ENCODE measurements around the gene PPP2R1B.

GRCh38 chr11:111785886-111786412, 19.8 kb upstream of the PPP2R1B start:
- no peak for TF ChIP-seq CTCF (IDR thresholded peaks at IDR 0.05; ENCODE audit: low read depth, low read length, poor library complexity, severe bottlenecking)
- TF ChIP-seq EZH2phosphoT487 (IDR thresholded peaks at IDR 0.05; ENCODE audit: borderline replicate concordance, low read length) = no peak
